NCI-H2227 treated with DMSO at 0.1 percent for 48 hours (cell line): Measurements from ENCODE around the gene FAIM2.
A peak's percentile ranks its signal among the peaks of the same experiment; 100 is the strongest.

Experiments used
- DNase-seq: peaks from one replicate; lab custom pipeline; 2025; lab: John Stamatoyannopoulos, UW

The FAIM2 gene

DNA sequence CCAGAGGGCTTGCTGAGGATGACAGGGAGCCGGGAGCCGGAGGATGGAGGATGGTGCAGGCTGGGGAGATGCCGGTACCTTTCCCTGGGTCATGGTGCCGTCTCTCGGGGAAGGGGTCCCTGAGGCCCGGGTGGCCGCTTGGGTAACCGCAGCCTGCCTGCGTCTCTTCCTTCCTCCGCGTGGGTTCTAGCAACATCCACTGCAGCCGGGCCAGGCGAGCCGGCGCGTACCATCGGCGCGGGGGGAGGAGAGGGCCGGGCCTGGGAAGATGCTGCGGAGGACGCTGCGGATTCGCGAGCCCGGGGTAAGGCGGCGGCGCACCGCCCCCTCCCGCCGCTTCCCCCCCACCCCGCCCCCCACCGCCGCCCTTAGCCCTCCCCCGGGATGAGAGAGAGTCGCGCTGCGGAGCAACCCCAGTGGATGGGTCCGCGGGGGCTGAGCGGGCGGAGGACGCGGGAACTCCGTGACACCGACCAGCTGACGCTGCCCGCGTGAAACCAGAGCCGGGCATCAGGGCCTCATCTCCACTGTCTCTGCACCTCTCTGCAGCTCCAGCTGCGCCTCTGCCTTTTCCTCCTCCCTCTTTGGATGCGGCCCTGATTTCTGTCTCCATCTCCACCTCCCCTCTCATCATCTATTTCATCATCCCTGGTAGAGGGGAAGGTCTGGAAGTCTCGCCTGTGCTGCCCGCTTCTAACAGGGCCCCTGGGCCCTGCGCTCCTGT is at the start of gene FAIM2:
TSS of gene FAIM2 (minus strand) at position 201 of the 724 bp plus-strand sequence. CDS start at position 93, 108 bp downstream.
- peak; percentile 84 for DNase-seq

- no peak for DNase-seq
Observed at GRCh38 chr12:49953151-49953550, 49.5 kb upstream of the FAIM2 start.

GRCh38 chr12:49952391-49953055 is 48.8 kb upstream of the FAIM2 start:
- DNase-seq, result no peak

GRCh38 chr12:49951411-49952240 is 47.9 kb upstream of the FAIM2 start:
- DNase-seq, result no peak

GRCh38 chr12:49950273-49951251 is 46.9 kb upstream of the FAIM2 start, which contains the start of gene AQP2:
Gene AQP2 (plus strand): TSS chr12:49950737. CDS start chr12:49950831, 94 bp downstream.
- no peak for DNase-seq

DNA sequence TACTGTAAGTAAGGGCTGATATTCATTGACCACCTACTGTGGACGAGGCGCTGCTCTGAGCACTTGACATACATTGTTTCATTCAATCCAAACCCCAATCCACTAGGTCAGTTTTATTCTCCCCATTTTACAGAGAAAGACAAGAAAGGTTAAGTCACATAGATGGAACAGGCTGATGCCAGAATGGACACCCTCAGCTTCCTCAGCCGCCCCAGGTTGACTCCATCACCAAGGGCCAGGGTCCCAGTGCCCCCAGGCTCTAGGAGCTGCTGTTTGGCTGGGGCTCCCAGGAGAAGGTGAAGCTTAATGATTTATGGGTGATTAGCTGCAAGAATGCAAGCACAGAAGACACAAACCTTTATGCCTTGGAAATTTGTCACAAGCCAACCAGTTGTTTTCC is 46.2 kb upstream of the FAIM2 start:
- DNase-seq, result no peak

DNA sequence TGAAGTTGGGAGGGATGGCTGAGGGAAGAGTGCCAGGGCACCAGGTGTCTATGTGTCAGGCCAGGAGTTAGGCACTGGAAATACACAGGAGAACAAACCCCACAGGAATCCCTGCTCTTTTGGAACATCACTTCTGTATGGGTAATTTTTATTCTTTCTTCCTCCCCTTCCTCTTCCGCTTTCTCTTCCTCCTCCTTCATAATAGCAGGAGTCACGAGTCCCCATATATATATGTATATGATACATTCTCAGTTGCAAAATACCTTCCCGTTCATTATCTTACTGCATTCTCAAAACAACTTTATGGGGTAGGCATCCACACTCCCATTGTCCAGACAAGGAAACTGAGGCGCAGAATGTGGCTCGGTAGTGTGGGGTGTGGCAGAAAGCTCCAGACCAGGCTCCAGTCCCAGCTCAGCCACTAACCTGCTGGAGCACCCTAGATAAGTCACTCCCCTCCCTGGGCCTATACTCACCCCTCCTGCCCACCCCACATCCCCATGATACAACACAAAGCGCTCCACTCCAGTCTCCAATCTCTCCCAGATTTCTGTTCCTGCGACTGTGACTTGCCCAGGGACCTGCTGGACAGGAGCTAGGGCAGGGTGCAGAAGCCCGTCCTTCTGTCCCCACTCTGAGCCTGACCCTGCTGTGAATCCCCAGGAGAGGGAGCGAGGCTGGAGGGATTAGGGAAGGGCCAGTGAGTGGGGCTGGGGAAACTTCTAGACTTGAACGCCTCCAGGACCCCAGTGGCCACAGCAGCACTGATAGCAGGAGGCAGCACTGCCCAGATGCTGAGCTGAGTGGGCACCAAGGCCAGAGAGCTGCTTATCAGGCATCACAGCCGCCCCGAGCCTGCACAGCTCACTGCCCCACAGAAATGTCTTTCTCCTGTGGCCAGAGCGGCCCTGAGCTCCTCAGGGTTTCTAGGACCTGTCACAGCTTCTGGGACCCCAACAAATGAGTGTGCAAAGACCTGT is 45.5 kb upstream of the FAIM2 start:
- DNase-seq, result no peak

DNA sequence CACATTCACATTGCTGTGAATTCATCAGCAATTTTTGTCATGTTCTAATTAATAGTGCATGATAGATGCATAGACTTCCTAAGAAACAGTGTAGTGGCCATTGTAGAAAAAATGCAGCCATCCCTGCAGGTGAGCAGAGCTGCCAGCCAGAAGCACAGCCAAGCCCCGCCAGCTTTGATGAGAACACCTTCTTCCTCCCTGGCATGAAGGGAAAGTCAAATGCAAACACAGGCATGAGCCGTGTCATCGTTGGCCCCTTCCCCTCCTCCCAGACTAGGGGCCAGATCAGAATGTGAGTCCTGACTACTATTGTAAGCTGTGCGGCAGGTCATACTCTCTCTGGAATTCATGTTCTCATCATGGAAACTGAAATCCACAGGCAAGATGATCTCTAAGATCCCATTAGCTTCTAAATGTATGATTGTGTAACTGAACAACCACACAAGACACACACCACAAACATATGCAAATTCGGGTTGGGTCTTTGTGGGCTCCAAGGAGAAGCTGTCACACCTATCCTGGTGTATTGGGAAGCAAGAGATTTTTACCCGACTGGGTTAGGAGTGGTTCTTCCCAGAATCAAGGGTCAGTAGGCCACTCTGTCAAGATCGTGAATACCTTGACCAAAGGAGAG is 44.0 kb upstream of the FAIM2 start:
- no peak for DNase-seq

GRCh38 chr12:49946497-49946896 is 42.8 kb upstream of the FAIM2 start:
- DNase-seq, result no peak

GRCh38 chr12:49946086-49946485 is 42.4 kb upstream of the FAIM2 start:
- no peak for DNase-seq

GRCh38 chr12:49945394-49946080 is 41.8 kb upstream of the FAIM2 start:
- peak; percentile 23 for DNase-seq

GRCh38 chr12:49944718-49945117 is 41.0 kb upstream of the FAIM2 start:
- DNase-seq, result no peak

- DNase-seq, result no peak
Observed at GRCh38 chr12:49944046-49944445, 40.3 kb upstream of the FAIM2 start.

DNA sequence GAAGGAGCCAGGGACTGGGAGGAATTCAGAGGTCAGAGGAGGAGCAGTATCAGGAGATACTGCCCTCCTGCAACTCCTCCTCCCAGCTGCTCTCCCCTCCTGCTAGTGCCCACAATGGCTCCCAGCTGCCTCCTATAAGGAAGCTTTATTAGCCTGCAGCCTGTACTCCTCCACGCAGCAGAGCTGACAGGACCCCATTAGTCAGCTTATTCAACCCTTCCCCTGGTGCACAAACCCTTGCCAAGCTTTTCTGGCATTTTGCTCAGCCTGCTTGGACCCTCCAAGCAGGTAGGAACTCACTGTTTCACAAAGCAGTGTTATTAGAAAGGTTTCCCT is 39.9 kb upstream of the FAIM2 start:
- DNase-seq, result no peak

- no peak for DNase-seq
Observed at GRCh38 chr12:49942921-49943624, 39.4 kb upstream of the FAIM2 start.

- no peak for DNase-seq
Observed at GRCh38 chr12:49942512-49942893, 38.8 kb upstream of the FAIM2 start.

DNA sequence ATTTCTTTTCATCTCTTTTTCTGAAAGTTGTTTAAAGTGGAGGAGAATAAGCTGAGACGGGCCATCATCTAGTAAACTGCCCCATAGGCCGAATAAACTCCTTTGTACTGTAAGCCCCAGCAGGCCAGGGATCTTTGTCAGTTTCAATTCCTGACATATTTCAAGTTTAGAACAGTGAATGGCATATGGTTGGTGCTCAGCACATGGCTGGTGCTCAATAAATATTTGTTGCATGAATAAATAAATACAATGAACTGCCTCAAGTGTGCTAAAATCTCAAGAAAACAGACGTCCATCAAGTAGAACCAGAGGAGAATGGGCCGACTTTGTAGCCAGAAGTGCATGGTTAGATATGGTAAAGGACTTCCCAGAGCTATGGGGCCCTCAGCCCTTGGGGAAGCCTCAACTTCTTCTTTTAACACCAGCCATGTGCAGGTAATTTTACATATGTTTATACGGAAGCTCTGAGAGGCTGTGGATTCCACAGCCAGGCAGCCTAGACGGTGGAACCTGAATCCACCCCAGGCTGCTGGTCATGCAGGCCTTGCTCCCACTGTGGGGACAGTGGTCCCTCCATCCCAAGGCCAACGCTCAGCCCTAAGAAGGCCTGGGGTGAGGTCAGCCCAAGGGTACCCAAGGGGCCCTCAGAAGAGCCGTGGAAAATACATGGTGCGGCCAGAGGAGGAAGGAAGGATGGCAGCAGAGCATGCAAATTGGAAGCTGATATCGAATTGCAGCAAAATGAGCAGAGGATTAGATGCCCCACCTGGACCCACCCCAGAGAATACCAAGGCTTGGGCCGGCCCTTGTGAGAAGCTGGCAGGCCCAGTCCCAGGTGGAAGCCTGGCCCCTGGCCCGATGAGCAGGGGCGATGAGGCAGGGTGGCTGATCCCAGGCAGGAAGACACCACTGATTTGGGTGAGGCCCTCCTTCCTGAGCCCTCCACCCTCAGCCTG is 38.1 kb upstream of the FAIM2 start:
- DNase-seq, result no peak
